HepG2 (cell line): ENCODE measurements around the gene PLXNA4. TPM values are rescaled to one million over a fixed set of nuclear protein-coding genes. Genes with fewer than 3 reads are reported as not detected.

Source experiments
- ATAC-seq: fragments of 200-7000 bp; cut with Tn5 transposase; 3 replicates; pipeline ENCODE4 v1.9.1; 2020; ENCODE audit warnings: mild to moderate bottlenecking, moderate library complexity
- BruUV-seq: library from RNA; stranded (reverse); fragments of 400-500 nt; replicated peaks from 2 replicates; lab custom pipeline; 2021; lab: Mats Ljungman, UMichigan
- CTCF ChIA-PET: fragments of 300-600 bp; formaldehyde crosslinking; extraction: SDS; loops from one replicate; lab custom pipeline; 2021; ENCODE audit warnings: low total read pairs, inconsistent platforms, low intra/inter-chr PET ratio; lab: Yijun Ruan, JAX
- POLR2A ChIA-PET: fragments of 350-600 bp; sonication (Branson Sonifier 250); formaldehyde crosslinking; loops from one replicate; lab custom pipeline; 2020; ENCODE audit warnings: antibody characterized with exemption, inconsistent platforms; lab: Yijun Ruan, JAX
- DNase-seq: peaks from one replicate; pipeline ENCODE4 v3.0.0-alpha.2; 2015; ENCODE audit warnings: low spot score
- FAIRE-seq: peaks from 3 replicates; lab custom pipeline; 2011; peaks lifted over from hg19 to GRCh38; lab: Jason Lieb, UNC
- H2AFZ ChIP-seq: one replicate; pipeline ENCODE4 v1.6.1; 2011; ENCODE audit warnings: low read length, inconsistent platforms
- H3K27ac ChIP-seq: fragments of 300-600 bp; 3 replicates; pipeline ENCODE4 v1.8.0; 2011; ENCODE audit warnings: mixed run types, mild to moderate bottlenecking, mixed read lengths, low read length, inconsistent platforms; ENCODE audit not compliant: insufficient read depth; ENCODE audit errors: extremely low read length
- H3K27me3 ChIP-seq, 2 experiments: fragments of 200-600 bp in 1 of 2; 2 replicates in 1 of 2; 3 replicates in 1 of 2; pipeline versions ENCODE4 v1.6.0 to v1.8.0; 2011; ENCODE audit warnings: low read length in 2 of 2, mild to moderate bottlenecking in 2 of 2, moderate library complexity in 2 of 2, inconsistent platforms in 1 of 2; ENCODE audit not compliant: insufficient read depth in 2 of 2, control insufficient read depth in 1 of 2
- H3K36me3 ChIP-seq, 2 experiments: fragments of 200-600 bp in 1 of 2; replicated peaks in 1 of 2; 2 replicates in 1 of 2; 3 replicates in 1 of 2; pipeline versions ENCODE4 v1.5.1 to v1.8.0; 2011; ENCODE audit warnings: low read length in 2 of 2, inconsistent platforms in 1 of 2; ENCODE audit not compliant: insufficient read depth in 2 of 2, control insufficient read depth in 1 of 2
- H3K4me1 ChIP-seq: 2 replicates; pipeline ENCODE4 v1.5.1; 2012; ENCODE audit warnings: low read length, inconsistent platforms; ENCODE audit not compliant: insufficient read depth
- H3K4me2 ChIP-seq: 2 replicates; pipeline ENCODE4 v1.6.0; 2011; ENCODE audit warnings: low read depth, low read length, inconsistent platforms
- H3K4me3 ChIP-seq, 3 experiments: fragments of 200-600 bp in 1 of 3; sonication (generic), shearing (Covaris generic) in 1 of 3; replicated peaks in 1 of 3; 2 replicates each; pipeline ENCODE4 v1.5.1; 2011 to 2016; ENCODE audit warnings: low read length in 3 of 3, inconsistent platforms in 2 of 3, low read depth in 2 of 3, mild to moderate bottlenecking in 2 of 3, control low read depth in 1 of 3, mixed read lengths in 1 of 3; ENCODE audit not compliant: insufficient read depth in 1 of 3
- H3K79me2 ChIP-seq: one replicate; pipeline ENCODE4 v1.6.1; 2011; ENCODE audit warnings: low read length, inconsistent platforms; ENCODE audit not compliant: insufficient read depth
- H3K9ac ChIP-seq: 2 replicates; pipeline ENCODE4 v1.6.0; 2011; ENCODE audit warnings: mild to moderate bottlenecking, low read depth, low read length, inconsistent platforms; ENCODE audit not compliant: insufficient read depth
- H3K9me3 ChIP-seq: 2 replicates; pipeline ENCODE4 v1.5.1; 2012; ENCODE audit warnings: mild to moderate bottlenecking, low read length
- H4K20me1 ChIP-seq: 2 replicates; pipeline ENCODE4 v1.6.0; 2011; ENCODE audit warnings: inconsistent platforms, mild to moderate bottlenecking, low read length, moderate library complexity; ENCODE audit not compliant: insufficient read depth
- BCL6 ChIP-seq: IDR thresholded peaks from 2 replicates; pipeline ENCODE4 v1.6.1; 2016; ENCODE audit warnings: missing genetic modification reagents, missing compliant biosample characterization
- CC2D1A ChIP-seq: sonication (generic); formaldehyde crosslinking; IDR thresholded peaks from 2 replicates; pipeline ENCODE4 v1.8.1; 2023; ENCODE audit warnings: mild to moderate bottlenecking, missing genetic modification reagents
- DMAP1 ChIP-seq: IDR thresholded peaks from 2 replicates; pipeline ENCODE4 v1.6.1; 2016
- FOXJ3 ChIP-seq: sonication (generic); formaldehyde crosslinking; IDR thresholded peaks from 2 replicates; pipeline ENCODE4 v1.4.0; 2020; ENCODE audit warnings: missing genetic modification reagents, mild to moderate bottlenecking, borderline replicate concordance
- HDAC6 ChIP-seq: fragments of 200-600 bp; sonication (generic); IDR thresholded peaks from 2 replicates; pipeline ENCODE4 v1.7.0; 2017; ENCODE audit warnings: mild to moderate bottlenecking, antibody characterized with exemption, low read length, low read depth
- HMGA1 ChIP-seq: sonication (generic); formaldehyde crosslinking; conservative IDR thresholded peaks from 2 replicates; pipeline ENCODE4 v1.4.0; 2020; ENCODE audit warnings: missing genetic modification reagents
- ISX ChIP-seq: sonication (generic); formaldehyde crosslinking; conservative IDR thresholded peaks from 2 replicates; pipeline ENCODE4 v1.5.0; 2020; ENCODE audit warnings: missing genetic modification reagents
- KDM6A ChIP-seq: IDR thresholded peaks from 2 replicates; pipeline ENCODE4 v1.6.1; 2016; ENCODE audit warnings: low read depth
- TP53 ChIP-seq: sonication (generic); formaldehyde crosslinking; conservative IDR thresholded peaks from 2 replicates; pipeline ENCODE4 v1.4.0; 2020; ENCODE audit warnings: missing genetic modification reagents
- ZC3H4 ChIP-seq: sonication (generic); formaldehyde crosslinking; IDR thresholded peaks from 2 replicates; pipeline ENCODE4 v1.4.0; 2020; ENCODE audit warnings: missing genetic modification reagents, borderline replicate concordance
- ZKSCAN1 ChIP-seq: fragments of 150-350 bp; IDR thresholded peaks from 2 replicates; pipeline ENCODE4 v1.6.1; 2014; ENCODE audit warnings: low read length
- ZNF263 ChIP-seq: sonication (generic); formaldehyde crosslinking; IDR thresholded peaks from 2 replicates; pipeline ENCODE4 v1.4.0; 2020; ENCODE audit warnings: missing genetic modification reagents
- ZNF562 ChIP-seq: sonication (generic); formaldehyde crosslinking; IDR thresholded peaks from 2 replicates; pipeline ENCODE4 v1.8.0; 2022; ENCODE audit warnings: missing genetic modification reagents, borderline replicate concordance
- ZNF678 ChIP-seq: sonication (generic); formaldehyde crosslinking; IDR thresholded peaks from 2 replicates; pipeline ENCODE4 v1.4.0; 2020; ENCODE audit warnings: mild to moderate bottlenecking, missing genetic modification reagents
- WGBS: methylation state at CpG from one replicate; pipeline ENCODE4 v1.1.6; 2017; ENCODE audit warnings: low lambda C conversion rate; 5-methylcytosine and 5-hydroxymethylcytosine counted together
- in situ Hi-C: cut with HindIII; loops from 2 replicates; pipeline ENCODE4 v1.10.0; 2017; ENCODE audit warnings: low pct_unique_long_range_greater_than_20kb; ENCODE audit not compliant: extremely low pct_ligation_motif_present
- intact Hi-C: fragments of 100-400 bp; cut with micrococcal nuclease; formaldehyde crosslinking; loops from one replicate; pipeline ENCODE4 v1.10.0; 2022; ENCODE audit not compliant: unreplicated experiment
- polyA plus RNA-seq, 8 experiments: library from polyadenylated mRNA; depleted of rRNA in 3 of 8; stranded (reverse) in 7 of 8; unstranded in 1 of 8; fragments of >200 nt; fragmentation: Illumina TruSeq in 4 of 8; extraction: Trizol in 4 of 8; gene quantifications; 2 replicates each; pipeline versions ENCODE4 v1.2.1 to v1.2.3, GENCODE V29; 2011 to 2016; ENCODE audit warnings: low read depth in 4 of 8, missing spikeins in 1 of 8, mixed read lengths in 1 of 8; ENCODE audit not compliant: insufficient read depth in 1 of 8
- total RNA-seq, 5 experiments: library from RNA; depleted of rRNA; stranded (reverse); fragments of >200 nt; fragmentation: Illumina TruSeq; extraction: Trizol; gene quantifications; 2 replicates each; pipeline ENCODE4 v1.2.3, GENCODE V29; 2016; ENCODE audit warnings: low read depth in 1 of 5
- TF ChIP-seq, protein P1 (sequence below): sonication (generic); formaldehyde crosslinking; conservative IDR thresholded peaks from 2 replicates; pipeline ENCODE4 v1.4.0; 2020; ENCODE audit warnings: missing genetic modification reagents

Gene PLXNA4
- total and polyA plus RNA-seq, 2 of the 13 experiments (the other 11 are each of a cell fraction or from before 2014, with no cell fraction given): 0.01 to 0.04 TPM

DNA sequence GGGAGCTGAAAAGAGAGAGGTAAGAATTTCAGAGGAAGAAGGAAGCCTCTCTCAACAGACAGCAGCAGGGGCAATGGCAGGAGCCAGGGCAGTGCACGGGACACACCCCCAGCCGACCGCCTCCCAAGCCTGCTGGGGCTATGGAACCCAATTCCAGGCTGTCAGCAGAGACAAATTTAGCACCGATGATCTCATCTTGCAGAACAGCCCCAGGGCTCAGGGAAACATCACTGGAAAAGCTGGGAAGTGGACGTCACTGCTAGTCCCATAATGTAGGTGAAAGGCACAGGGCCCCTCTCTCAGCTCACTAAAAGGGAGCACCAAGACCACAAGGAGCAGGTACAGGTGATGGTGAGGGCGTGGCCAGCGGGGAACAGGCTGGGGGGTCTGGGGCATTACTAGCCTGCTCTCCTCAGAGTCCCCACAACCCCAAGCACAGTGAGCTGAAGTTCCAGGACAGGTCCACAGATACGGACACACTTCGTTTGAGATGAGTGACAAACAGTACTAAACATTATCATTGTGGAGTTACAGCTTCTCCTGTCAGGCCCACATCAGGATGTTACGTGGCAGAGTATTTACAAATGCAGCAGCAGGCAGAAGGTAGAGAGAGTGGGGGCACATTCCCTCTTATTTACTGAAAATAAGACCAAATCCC is 103.7 kb downstream of the PLXNA4 start (continued):
- no peak for TF ChIP-seq FOXJ3 (CRISPR knock-in tag)
- TF ChIP-seq, protein P1, sequence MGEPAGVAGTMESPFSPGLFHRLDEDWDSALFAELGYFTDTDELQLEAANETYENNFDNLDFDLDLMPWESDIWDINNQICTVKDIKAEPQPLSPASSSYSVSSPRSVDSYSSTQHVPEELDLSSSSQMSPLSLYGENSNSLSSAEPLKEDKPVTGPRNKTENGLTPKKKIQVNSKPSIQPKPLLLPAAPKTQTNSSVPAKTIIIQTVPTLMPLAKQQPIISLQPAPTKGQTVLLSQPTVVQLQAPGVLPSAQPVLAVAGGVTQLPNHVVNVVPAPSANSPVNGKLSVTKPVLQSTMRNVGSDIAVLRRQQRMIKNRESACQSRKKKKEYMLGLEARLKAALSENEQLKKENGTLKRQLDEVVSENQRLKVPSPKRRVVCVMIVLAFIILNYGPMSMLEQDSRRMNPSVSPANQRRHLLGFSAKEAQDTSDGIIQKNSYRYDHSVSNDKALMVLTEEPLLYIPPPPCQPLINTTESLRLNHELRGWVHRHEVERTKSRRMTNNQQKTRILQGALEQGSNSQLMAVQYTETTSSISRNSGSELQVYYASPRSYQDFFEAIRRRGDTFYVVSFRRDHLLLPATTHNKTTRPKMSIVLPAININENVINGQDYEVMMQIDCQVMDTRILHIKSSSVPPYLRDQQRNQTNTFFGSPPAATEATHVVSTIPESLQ: no peak
- no peak for TF ChIP-seq ZNF263 (CRISPR knock-in tag)
- TF ChIP-seq ZNF562 (CRISPR knock-in tag): no peak

DNA sequence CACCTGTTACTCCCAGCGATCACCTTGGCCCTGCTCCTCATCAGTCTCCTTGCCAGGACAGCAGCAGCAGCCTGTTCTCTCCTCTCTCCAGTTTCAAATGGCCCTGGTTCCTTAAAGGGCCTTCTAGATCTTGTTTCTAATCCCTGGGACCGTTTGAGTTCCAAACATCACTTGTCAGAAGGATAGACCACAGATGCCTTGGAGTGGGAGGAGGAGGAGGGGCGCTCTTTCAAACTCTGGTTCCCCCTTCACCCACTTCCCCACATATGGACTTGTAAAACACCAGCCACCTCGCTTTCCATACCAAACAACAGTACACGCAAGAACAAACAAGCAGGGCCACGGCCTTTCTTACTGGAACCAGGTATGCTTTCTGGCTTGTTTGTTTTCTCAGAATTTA is 104.8 kb downstream of the PLXNA4 start:
- Histone ChIP-seq H3K9ac (no peak overlapping the region), H4K20me1 (no peaks in the 10 kb centered on the region), H3K4me3 (no peak overlapping the region), H3K36me3 (no peaks in the 10 kb centered on the region), H3K27me3 (peaks cover 4 to 49% of the 10 kb centered on the region in 2 experiments; a peak in 4 of 5 replicates), H3K4me1 (no peaks in the 10 kb centered on the region), H3K27ac (no peak overlapping the region), H3K4me2 (no peak overlapping the region), H2AFZ (no peak overlapping the region), H3K9me3 (no peaks in the 10 kb centered on the region), H3K79me2 (no peaks in the 10 kb centered on the region)
- ChIA-PET CTCF (no interaction called here), POLR2A (no interaction called here)
- in situ Hi-C loops: no loop called here
- intact Hi-C loops: no loop called here
- no TSS peak for BruUV-seq
- no peak for ATAC-seq
- no peak for DNase-seq
- TF ChIP-seq CC2D1A (CRISPR knock-in tag) (no peak), HMGA1 (no peak), ZC3H4 (CRISPR knock-in tag) (no peak), TP53 (CRISPR knock-in tag) (no peak), HDAC6 (no peak), ZKSCAN1 (no peak), BCL6 (CRISPR knock-in tag) (no peak), ZNF678 (no peak), KDM6A (CRISPR knock-in tag) (no peak), DMAP1 (CRISPR knock-in tag) (no peak), ISX (CRISPR knock-in tag) (no peak)
- WGBS: 2% methylated on average over 6 of the region's 6 CpGs
- FAIRE-seq: no peak
